ENCODE results near the gene RAI14.

- TF ChIP-seq, protein P1, sequence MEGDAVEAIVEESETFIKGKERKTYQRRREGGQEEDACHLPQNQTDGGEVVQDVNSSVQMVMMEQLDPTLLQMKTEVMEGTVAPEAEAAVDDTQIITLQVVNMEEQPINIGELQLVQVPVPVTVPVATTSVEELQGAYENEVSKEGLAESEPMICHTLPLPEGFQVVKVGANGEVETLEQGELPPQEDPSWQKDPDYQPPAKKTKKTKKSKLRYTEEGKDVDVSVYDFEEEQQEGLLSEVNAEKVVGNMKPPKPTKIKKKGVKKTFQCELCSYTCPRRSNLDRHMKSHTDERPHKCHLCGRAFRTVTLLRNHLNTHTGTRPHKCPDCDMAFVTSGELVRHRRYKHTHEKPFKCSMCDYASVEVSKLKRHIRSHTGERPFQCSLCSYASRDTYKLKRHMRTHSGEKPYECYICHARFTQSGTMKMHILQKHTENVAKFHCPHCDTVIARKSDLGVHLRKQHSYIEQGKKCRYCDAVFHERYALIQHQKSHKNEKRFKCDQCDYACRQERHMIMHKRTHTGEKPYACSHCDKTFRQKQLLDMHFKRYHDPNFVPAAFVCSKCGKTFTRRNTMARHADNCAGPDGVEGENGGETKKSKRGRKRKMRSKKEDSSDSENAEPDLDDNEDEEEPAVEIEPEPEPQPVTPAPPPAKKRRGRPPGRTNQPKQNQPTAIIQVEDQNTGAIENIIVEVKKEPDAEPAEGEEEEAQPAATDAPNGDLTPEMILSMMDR (conservative IDR thresholded peaks at IDR 0.05; ENCODE audit: low read depth, low read length), result no peak
- TF ChIP-seq EZH2 (IDR thresholded peaks at IDR 0.05; ENCODE audit: borderline replicate concordance, low read depth, low read length, poor library complexity, severe bottlenecking), result no peak
These were observed 118.0 kb downstream of the RAI14 start for GRCh38 chr5:34774139-34774538.

Data from A673 (cell line).